Measurements from ENCODE around the gene RARRES1.
A peak's percentile ranks its signal among the peaks of the same experiment; 100 is the strongest.

The RARRES1 gene

GRCh38 chr3:158663832-158664231, 68.4 kb downstream of the RARRES1 start:
- TF ChIP-seq, protein P1, sequence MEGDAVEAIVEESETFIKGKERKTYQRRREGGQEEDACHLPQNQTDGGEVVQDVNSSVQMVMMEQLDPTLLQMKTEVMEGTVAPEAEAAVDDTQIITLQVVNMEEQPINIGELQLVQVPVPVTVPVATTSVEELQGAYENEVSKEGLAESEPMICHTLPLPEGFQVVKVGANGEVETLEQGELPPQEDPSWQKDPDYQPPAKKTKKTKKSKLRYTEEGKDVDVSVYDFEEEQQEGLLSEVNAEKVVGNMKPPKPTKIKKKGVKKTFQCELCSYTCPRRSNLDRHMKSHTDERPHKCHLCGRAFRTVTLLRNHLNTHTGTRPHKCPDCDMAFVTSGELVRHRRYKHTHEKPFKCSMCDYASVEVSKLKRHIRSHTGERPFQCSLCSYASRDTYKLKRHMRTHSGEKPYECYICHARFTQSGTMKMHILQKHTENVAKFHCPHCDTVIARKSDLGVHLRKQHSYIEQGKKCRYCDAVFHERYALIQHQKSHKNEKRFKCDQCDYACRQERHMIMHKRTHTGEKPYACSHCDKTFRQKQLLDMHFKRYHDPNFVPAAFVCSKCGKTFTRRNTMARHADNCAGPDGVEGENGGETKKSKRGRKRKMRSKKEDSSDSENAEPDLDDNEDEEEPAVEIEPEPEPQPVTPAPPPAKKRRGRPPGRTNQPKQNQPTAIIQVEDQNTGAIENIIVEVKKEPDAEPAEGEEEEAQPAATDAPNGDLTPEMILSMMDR (conservative IDR thresholded peaks at IDR 0.05; ENCODE audit: control insufficient read depth, insufficient read depth, low read depth, low read length) = no peak
- DNase-seq (ENCODE audit: low read depth) = no peak
- no peak overlapping the region for H3K4me3 ChIP-seq (ENCODE audit: control insufficient read depth, low read depth, low read length)

DNA sequence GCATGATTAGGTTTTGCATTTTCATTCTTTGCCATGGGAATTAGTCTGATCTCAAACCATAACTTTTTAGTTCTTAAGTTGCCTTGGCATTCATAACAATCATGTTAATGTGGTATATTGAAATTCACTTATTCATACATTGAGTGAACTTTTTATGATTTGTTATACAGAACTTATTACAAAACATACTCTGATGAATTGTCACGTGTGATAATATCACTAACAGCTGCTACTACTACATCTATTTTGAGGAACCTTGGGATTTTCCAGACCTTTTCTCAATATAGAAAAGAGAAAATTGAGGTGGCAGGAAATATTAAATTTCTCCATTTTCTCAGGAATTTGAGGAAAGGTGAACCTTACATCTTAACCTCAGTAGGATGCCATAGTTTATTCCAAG, 69.0 kb downstream of the RARRES1 start:
- no peak for DNase-seq (ENCODE audit: low read depth)
- TF ChIP-seq, protein P1 (conservative IDR thresholded peaks at IDR 0.05; ENCODE audit: control insufficient read depth, insufficient read depth, low read depth, low read length) = no peak

GRCh38 chr3:158660711-158661110, 71.5 kb downstream of the RARRES1 start:
- no peak for DNase-seq (ENCODE audit: low read depth)
- TF ChIP-seq, protein P1 (conservative IDR thresholded peaks at IDR 0.05; ENCODE audit: control insufficient read depth, insufficient read depth, low read depth, low read length) = no peak
- no peak overlapping the region for H3K4me3 ChIP-seq (ENCODE audit: control insufficient read depth, low read depth, low read length)

More for the DNA sequence above, 69.0 kb downstream of the RARRES1 start:
- no peak overlapping the region for H3K4me3 ChIP-seq (ENCODE audit: control insufficient read depth, low read depth, low read length)

- TF ChIP-seq, protein P1 (conservative IDR thresholded peaks at IDR 0.05; ENCODE audit: control insufficient read depth, insufficient read depth, low read depth, low read length) = peak; percentile 77
- DNase-seq (ENCODE audit: low read depth) = peak; percentile 85
- no peak overlapping the region for H3K4me3 ChIP-seq (ENCODE audit: control insufficient read depth, low read depth, low read length)
Observed at GRCh38 chr3:158659454-158660237, 72.6 kb downstream of the RARRES1 start.

GRCh38 chr3:158658889-158659288, 73.4 kb downstream of the RARRES1 start:
- H3K4me3 ChIP-seq (ENCODE audit: control insufficient read depth, low read depth, low read length) = no peak overlapping the region
- DNase-seq (ENCODE audit: low read depth) = no peak
- TF ChIP-seq, protein P1 (conservative IDR thresholded peaks at IDR 0.05; ENCODE audit: control insufficient read depth, insufficient read depth, low read depth, low read length) = no peak

DNA sequence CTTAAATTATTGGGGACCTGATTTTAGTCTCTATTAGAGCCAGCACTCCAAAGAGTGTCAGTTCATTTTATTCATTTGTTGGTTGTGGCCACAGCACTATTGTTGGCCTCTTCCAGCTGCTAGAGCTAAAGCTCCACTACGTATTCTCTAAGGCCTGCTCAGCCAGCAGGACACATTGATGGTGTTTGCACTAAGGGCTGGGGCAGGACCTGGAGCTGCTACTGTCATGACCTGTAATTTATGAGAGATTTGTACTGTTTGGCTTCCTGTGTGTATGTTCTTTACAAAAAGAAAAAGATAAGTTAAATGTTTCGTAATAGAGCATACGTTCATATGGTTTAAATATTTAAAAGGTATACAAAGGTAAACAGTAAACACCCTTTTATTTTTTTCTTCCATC, 79.8 kb downstream of the RARRES1 start:
- TF ChIP-seq, protein P1 (conservative IDR thresholded peaks at IDR 0.05; ENCODE audit: control insufficient read depth, insufficient read depth, low read depth, low read length) = no peak
- DNase-seq (ENCODE audit: low read depth) = no peak
- H3K4me3 ChIP-seq (ENCODE audit: control insufficient read depth, low read depth, low read length) = no peak overlapping the region
